SJSA1 (cell line): ENCODE results near the gene SPART. TPM values are rescaled to one million over a fixed set of nuclear protein-coding genes. Genes with fewer than 3 reads are reported as not detected.

Experiments used
- DNase-seq, 2 experiments: peaks; one replicate each; pipeline ENCODE4 v3.0.0-alpha.2; 2015 to 2020; ENCODE audit warnings: low spot score in 2 of 2, low read depth in 1 of 2
- H3K27ac ChIP-seq: fragments of 250-450 bp; sonication (Bioruptor Pico); 2 replicates; pipeline ENCODE4 v1.5.1; 2020; ENCODE audit warnings: mild to moderate bottlenecking, moderate library complexity
- H3K27me3 ChIP-seq: fragments of 250-450 bp; sonication (Bioruptor Pico); replicated peaks from 2 replicates; pipeline ENCODE4 v1.5.1; 2020; ENCODE audit warnings: mild to moderate bottlenecking, moderate library complexity
- H3K36me3 ChIP-seq: fragments of 250-450 bp; sonication (Bioruptor Pico); 2 replicates; pipeline ENCODE4 v1.5.1; 2020; ENCODE audit warnings: mild to moderate bottlenecking
- H3K4me1 ChIP-seq: fragments of 250-450 bp; sonication (Bioruptor Pico); replicated peaks from 2 replicates; pipeline ENCODE4 v1.6.1; 2021; ENCODE audit warnings: mild to moderate bottlenecking
- H3K4me3 ChIP-seq: fragments of 250-450 bp; sonication (Bioruptor Pico); 2 replicates; pipeline ENCODE4 v1.5.1; 2020; ENCODE audit warnings: mild to moderate bottlenecking
- H3K9me3 ChIP-seq: fragments of 250-450 bp; sonication (Bioruptor Pico); replicated peaks from 2 replicates; pipeline ENCODE4 v1.5.1; 2020; ENCODE audit warnings: mild to moderate bottlenecking
- total RNA-seq: library from RNA; depleted of rRNA; stranded (reverse); fragments of >200 nt; shearing (Covaris generic); gene quantifications from 2 replicates; pipeline ENCODE4 v1.2.3, GENCODE V29; 2014; rRNA removed

Gene SPART, protein sequence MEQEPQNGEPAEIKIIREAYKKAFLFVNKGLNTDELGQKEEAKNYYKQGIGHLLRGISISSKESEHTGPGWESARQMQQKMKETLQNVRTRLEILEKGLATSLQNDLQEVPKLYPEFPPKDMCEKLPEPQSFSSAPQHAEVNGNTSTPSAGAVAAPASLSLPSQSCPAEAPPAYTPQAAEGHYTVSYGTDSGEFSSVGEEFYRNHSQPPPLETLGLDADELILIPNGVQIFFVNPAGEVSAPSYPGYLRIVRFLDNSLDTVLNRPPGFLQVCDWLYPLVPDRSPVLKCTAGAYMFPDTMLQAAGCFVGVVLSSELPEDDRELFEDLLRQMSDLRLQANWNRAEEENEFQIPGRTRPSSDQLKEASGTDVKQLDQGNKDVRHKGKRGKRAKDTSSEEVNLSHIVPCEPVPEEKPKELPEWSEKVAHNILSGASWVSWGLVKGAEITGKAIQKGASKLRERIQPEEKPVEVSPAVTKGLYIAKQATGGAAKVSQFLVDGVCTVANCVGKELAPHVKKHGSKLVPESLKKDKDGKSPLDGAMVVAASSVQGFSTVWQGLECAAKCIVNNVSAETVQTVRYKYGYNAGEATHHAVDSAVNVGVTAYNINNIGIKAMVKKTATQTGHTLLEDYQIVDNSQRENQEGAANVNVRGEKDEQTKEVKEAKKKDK
- 64.1 and 94.7 TPM in 2 replicates for total RNA-seq

DNA sequence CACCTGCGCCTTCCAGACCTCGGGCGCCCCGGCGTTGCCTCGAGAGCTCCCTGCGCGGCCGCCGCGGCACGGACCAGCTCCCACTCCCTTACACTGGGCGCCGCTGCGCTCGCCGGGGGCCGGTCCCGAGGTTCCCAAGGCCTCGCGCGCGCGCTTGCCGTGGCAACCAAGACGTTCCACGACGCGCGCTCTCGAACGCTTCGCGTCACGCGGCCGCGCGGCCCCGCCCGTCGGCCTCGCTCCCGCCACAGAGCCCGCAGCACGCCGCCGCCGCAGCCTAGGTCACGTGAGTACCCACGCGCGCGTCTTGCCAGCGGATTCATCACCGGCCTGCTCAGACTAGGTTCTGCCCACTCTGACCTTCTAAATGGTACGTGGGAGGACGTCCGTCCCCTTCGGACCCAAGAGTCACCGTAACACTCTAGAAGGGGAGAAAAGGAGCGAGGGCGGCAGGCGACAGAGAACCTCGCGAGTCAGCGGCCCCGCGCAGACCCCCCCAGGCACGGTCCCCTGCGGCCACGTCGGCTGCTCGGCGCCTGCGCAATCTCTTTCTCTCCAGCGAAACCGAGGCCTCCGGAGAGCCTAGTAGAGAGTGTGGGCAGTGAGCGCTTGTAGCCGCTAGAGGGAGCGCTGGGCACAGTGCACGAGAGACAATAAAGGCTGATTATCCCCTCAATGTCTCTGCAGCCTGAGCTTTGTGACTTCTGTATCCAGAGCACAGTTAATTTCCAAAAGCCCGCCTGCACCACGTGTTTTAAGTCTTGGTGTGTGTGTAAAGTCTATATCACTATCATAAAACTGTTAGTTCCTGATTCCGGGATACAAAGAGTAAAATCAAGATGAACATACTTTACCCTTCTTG is at the start of gene SPART:
Gene SPART, minus strand, starts transcription at position 173 of the 862 bp plus-strand sequence. CDS start 10,564 bp downstream, outside the sequence.
- H3K4me1 ChIP-seq = peaks cover 9% of the 10 kb centered on the region
- peak within 1 kb of the TSS; percentile 89 for H3K4me3 ChIP-seq
- DNase-seq = peak; percentile 89 to 91
- peak within 1 kb of the TSS; percentile 98 for H3K27ac ChIP-seq
- no peaks in the 10 kb centered on the region for H3K9me3 ChIP-seq
- peaks cover 7% of the 10 kb centered on the region for H3K36me3 ChIP-seq
- no peaks in the 10 kb centered on the region for H3K27me3 ChIP-seq

- H3K4me3 ChIP-seq = no peak overlapping the region
- peak in 1 of 2 experiments; percentile 16 for DNase-seq
- H3K4me1 ChIP-seq = no peaks in the 10 kb centered on the region
- no peak overlapping the region for H3K27ac ChIP-seq
- H3K36me3 ChIP-seq = no peaks in the 10 kb centered on the region
- H3K27me3 ChIP-seq = no peaks in the 10 kb centered on the region
- no peaks in the 10 kb centered on the region for H3K9me3 ChIP-seq
Measured at GRCh38 chr13:36395280-36395679, 49.1 kb upstream of the SPART start.

GRCh38 chr13:36385489-36385888 is 39.3 kb upstream of the SPART start:
- no peaks in the 10 kb centered on the region for H3K4me1 ChIP-seq
- no peak overlapping the region for H3K4me3 ChIP-seq
- H3K9me3 ChIP-seq = no peaks in the 10 kb centered on the region
- DNase-seq = no peak
- no peaks in the 10 kb centered on the region for H3K36me3 ChIP-seq
- H3K27me3 ChIP-seq = no peaks in the 10 kb centered on the region
- no peak overlapping the region for H3K27ac ChIP-seq

GRCh38 chr13:36382030-36382429 is 35.8 kb upstream of the SPART start:
- DNase-seq = no peak
- no peaks in the 10 kb centered on the region for H3K9me3 ChIP-seq
- H3K27ac ChIP-seq = no peak overlapping the region
- no peak overlapping the region for H3K4me3 ChIP-seq
- no peaks in the 10 kb centered on the region for H3K36me3 ChIP-seq
- H3K27me3 ChIP-seq = no peaks in the 10 kb centered on the region
- H3K4me1 ChIP-seq = no peaks in the 10 kb centered on the region

- Histone ChIP-seq H3K4me3 (no peak overlapping the region), H3K36me3 (no peaks in the 10 kb centered on the region), H3K4me1 (no peaks in the 10 kb centered on the region), H3K27me3 (no peaks in the 10 kb centered on the region), H3K9me3 (no peaks in the 10 kb centered on the region), H3K27ac (no peak overlapping the region)
- DNase-seq = no peak
Measured at GRCh38 chr13:36377826-36378468, 31.8 kb upstream of the SPART start.

DNA sequence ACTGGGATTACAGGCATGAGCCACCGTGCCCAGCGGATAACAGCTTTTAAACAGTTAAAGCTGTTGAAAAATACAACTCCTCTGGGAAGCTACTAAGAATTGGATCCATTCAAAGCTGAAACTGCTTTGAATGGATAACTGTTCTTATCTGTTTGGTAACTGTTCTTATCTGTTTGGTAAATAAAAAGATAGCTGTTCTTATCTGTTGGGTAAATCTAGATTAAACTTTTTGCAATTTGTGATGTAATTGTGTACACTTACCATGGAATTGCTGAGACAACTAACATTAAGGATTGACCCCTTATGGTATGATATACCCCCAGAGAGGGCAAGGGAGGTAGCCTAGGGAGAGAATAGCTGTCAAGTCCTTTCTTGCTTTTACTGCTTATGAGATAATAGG is 27.9 kb upstream of the SPART start:
- Histone ChIP-seq H3K9me3 (no peaks in the 10 kb centered on the region), H3K27ac (no peak overlapping the region), H3K36me3 (no peaks in the 10 kb centered on the region; the same call in 1 of the 2 replicates), H3K4me1 (no peaks in the 10 kb centered on the region), H3K4me3 (no peak overlapping the region), H3K27me3 (no peaks in the 10 kb centered on the region)
- no peak for DNase-seq

DNA sequence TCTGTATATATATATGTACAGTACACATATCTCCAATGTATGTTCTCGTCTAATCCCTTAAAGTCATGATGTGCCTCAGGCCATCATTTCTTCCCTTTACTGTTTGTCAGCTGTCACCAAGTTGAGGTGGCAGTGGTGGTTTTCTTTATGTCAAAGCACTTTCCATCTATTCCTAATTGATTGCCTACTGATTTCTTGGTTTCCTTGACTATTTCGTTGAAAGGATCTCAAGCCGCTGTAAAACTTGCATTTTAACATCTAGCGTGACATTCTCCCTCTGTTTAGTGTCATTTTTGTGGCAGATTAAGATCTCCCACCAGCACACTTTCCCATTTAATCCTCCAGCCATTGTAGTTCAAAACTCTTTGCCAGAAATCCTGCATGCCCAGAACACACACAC is 25.0 kb upstream of the SPART start:
- Histone ChIP-seq H3K36me3 (no peaks in the 10 kb centered on the region; the same call in 1 of the 2 replicates), H3K4me3 (no peak overlapping the region), H3K27ac (no peak overlapping the region), H3K27me3 (no peaks in the 10 kb centered on the region), H3K4me1 (no peaks in the 10 kb centered on the region), H3K9me3 (no peaks in the 10 kb centered on the region)
- no peak for DNase-seq

DNA sequence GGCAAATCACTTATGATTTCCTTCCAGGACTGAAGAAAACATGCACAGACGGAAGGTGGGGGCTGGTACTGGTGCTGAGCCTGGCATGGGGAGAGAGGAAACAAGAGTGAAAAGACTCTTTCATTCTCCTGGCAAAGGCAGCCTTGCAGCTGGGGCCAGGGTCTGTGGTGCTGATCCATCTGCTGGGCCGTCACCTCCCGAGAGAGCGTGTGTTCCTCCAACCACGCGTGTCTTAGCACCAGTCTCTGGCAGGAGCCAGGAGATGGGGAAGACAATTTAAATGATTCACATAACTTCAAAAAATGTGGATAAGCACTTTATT is 23.9 kb upstream of the SPART start:
- Histone ChIP-seq H3K27ac (no peak overlapping the region), H3K4me1 (no peaks in the 10 kb centered on the region), H3K36me3 (no peaks in the 10 kb centered on the region; the same call in 1 of the 2 replicates), H3K4me3 (no peak overlapping the region), H3K27me3 (no peaks in the 10 kb centered on the region), H3K9me3 (no peaks in the 10 kb centered on the region)
- no peak for DNase-seq

GRCh38 chr13:36369268-36370107 is 23.3 kb upstream of the SPART start:
- no peak overlapping the region for H3K4me3 ChIP-seq
- no peaks in the 10 kb centered on the region; the same call in 1 of the 2 replicates for H3K36me3 ChIP-seq
- DNase-seq = no peak
- no peak overlapping the region for H3K27ac ChIP-seq
- no peaks in the 10 kb centered on the region for H3K27me3 ChIP-seq
- no peaks in the 10 kb centered on the region for H3K4me1 ChIP-seq
- H3K9me3 ChIP-seq = no peaks in the 10 kb centered on the region

GRCh38 chr13:36366031-36366430 is 19.8 kb upstream of the SPART start:
- no peak overlapping the region for H3K27ac ChIP-seq

DNA sequence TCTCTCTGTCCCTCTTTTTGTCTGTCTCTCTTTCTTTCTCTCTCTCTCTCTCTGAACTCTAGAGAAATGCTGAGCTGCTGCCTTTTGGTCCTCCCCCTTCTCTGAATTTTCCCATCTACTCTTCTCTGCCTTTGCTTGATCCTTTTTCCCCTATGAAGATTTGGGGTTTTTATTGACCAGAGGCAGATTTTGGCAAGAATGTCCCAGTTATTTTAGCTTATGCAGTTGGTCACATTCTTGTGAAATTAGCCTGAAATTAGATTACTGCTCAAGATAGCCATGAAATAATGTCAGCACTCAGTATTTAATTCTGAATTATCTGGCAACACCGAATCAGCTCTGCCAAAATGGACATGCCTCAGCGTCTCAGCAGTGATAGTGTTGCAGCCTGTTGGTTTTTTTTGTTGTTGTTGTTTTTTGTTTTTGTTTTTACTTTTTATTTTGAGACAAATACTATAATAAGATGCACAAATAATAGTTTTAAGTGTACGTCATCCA is 17.2 kb upstream of the SPART start:
- Histone ChIP-seq H3K9me3 (no peaks in the 10 kb centered on the region), H3K4me3 (no peak overlapping the region), H3K27ac (no peak overlapping the region), H3K4me1 (no peaks in the 10 kb centered on the region; the same call in 1 of the 2 replicates), H3K36me3 (no peaks in the 10 kb centered on the region; the same call in 1 of the 2 replicates), H3K27me3 (no peaks in the 10 kb centered on the region)
- no peak for DNase-seq

More at GRCh38 chr13:36366031-36366430, 19.8 kb upstream of the SPART start:
- no peak for DNase-seq
- Histone ChIP-seq H3K27me3 (no peaks in the 10 kb centered on the region), H3K4me1 (no peaks in the 10 kb centered on the region; the same call in 1 of the 2 replicates), H3K9me3 (no peaks in the 10 kb centered on the region), H3K36me3 (no peaks in the 10 kb centered on the region; the same call in 1 of the 2 replicates), H3K4me3 (no peak overlapping the region)

GRCh38 chr13:36362914-36363313 is 16.7 kb upstream of the SPART start:
- Histone ChIP-seq H3K9me3 (no peaks in the 10 kb centered on the region), H3K4me1 (no peaks in the 10 kb centered on the region; the same call in 1 of the 2 replicates), H3K27ac (no peak overlapping the region), H3K36me3 (no peaks in the 10 kb centered on the region; the same call in 1 of the 2 replicates), H3K4me3 (no peak overlapping the region), H3K27me3 (no peaks in the 10 kb centered on the region)
- no peak for DNase-seq
